SK-N-SH (cell line): ENCODE data around the gene RGS7.

Experiments
- EP300 ChIP-seq, 2 experiments: IDR thresholded peaks; 2 replicates each; pipeline versions ENCODE4 v1.4.0 to v1.6.1; 2012; ENCODE audit warnings: borderline replicate concordance in 1 of 2, low read depth in 1 of 2, low read length in 1 of 2
- JUND ChIP-seq: IDR thresholded peaks from 2 replicates; pipeline ENCODE4 v1.4.0; 2012
- TF ChIP-seq, protein P1 (sequence below): fragments of 150-350 bp; IDR thresholded peaks from 2 replicates; pipeline ENCODE4 v1.6.1; 2017; ENCODE audit warnings: antibody characterized with exemption, low read length, low read depth, borderline replicate concordance
- TF ChIP-seq, protein P2 (sequence below): fragments of 150-350 bp; IDR thresholded peaks from 2 replicates; pipeline ENCODE4 v1.6.1; 2016; ENCODE audit warnings: mild to moderate bottlenecking, low read depth, low read length
- TF ChIP-seq, protein P3 (sequence below): fragments of 200-600 bp; sonication (generic); IDR thresholded peaks from 2 replicates; pipeline ENCODE4 v1.6.1; 2017; ENCODE audit warnings: antibody characterized with exemption, mild to moderate bottlenecking, moderate library complexity
- TF ChIP-seq, protein P4 (sequence below): IDR thresholded peaks from 2 replicates; pipeline ENCODE4; 2012

DNA sequence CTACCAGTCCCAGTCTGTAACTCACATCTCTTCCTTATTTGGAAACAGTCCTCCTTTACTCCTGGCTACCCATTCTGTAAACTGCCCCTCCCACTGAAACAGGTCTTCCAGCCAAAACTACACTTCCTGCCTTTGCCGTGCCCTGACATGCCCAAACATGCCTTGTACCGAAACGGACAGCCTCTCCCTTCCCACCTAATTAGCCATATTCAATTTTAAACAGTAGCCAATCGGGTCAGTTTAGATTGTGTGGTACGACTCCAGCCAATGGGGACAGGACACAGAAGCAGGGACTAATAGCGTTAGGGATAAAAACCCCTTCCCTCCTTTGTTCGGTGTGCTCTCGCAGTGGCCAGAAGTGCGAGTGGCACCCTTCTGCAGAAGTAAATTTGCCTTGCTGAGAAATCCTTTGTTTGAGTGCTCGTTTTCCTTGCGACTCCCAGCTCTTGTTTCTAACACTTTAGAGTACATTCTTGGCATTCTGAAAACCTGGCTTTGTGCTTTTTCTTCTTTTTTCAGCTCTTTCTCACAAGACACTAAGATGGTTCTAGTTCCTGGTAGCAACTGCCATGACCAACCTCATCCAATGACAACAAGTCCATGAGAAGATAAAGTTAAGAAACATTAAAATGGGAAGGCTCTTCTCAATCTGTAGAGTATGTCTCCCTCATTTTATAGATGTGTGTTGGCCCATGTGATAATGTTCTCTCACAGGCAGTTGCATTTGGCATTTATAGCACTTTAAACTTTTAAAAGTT lies 419.9 kb downstream of the RGS7 start:
- TF ChIP-seq, protein P1, sequence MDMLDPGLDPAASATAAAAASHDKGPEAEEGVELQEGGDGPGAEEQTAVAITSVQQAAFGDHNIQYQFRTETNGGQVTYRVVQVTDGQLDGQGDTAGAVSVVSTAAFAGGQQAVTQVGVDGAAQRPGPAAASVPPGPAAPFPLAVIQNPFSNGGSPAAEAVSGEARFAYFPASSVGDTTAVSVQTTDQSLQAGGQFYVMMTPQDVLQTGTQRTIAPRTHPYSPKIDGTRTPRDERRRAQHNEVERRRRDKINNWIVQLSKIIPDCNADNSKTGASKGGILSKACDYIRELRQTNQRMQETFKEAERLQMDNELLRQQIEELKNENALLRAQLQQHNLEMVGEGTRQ = no peak
- TF ChIP-seq, protein P2, sequence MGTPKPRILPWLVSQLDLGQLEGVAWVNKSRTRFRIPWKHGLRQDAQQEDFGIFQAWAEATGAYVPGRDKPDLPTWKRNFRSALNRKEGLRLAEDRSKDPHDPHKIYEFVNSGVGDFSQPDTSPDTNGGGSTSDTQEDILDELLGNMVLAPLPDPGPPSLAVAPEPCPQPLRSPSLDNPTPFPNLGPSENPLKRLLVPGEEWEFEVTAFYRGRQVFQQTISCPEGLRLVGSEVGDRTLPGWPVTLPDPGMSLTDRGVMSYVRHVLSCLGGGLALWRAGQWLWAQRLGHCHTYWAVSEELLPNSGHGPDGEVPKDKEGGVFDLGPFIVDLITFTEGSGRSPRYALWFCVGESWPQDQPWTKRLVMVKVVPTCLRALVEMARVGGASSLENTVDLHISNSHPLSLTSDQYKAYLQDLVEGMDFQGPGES = no peak
- TF ChIP-seq, protein P3, sequence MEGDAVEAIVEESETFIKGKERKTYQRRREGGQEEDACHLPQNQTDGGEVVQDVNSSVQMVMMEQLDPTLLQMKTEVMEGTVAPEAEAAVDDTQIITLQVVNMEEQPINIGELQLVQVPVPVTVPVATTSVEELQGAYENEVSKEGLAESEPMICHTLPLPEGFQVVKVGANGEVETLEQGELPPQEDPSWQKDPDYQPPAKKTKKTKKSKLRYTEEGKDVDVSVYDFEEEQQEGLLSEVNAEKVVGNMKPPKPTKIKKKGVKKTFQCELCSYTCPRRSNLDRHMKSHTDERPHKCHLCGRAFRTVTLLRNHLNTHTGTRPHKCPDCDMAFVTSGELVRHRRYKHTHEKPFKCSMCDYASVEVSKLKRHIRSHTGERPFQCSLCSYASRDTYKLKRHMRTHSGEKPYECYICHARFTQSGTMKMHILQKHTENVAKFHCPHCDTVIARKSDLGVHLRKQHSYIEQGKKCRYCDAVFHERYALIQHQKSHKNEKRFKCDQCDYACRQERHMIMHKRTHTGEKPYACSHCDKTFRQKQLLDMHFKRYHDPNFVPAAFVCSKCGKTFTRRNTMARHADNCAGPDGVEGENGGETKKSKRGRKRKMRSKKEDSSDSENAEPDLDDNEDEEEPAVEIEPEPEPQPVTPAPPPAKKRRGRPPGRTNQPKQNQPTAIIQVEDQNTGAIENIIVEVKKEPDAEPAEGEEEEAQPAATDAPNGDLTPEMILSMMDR = no peak
- no peak for TF ChIP-seq JUND
- TF ChIP-seq, protein P4, sequence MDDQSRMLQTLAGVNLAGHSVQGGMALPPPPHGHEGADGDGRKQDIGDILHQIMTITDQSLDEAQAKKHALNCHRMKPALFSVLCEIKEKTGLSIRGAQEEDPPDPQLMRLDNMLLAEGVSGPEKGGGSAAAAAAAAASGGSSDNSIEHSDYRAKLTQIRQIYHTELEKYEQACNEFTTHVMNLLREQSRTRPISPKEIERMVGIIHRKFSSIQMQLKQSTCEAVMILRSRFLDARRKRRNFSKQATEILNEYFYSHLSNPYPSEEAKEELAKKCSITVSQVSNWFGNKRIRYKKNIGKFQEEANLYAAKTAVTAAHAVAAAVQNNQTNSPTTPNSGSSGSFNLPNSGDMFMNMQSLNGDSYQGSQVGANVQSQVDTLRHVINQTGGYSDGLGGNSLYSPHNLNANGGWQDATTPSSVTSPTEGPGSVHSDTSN = no peak
- TF ChIP-seq EP300 (IDR thresholded peaks at IDR 0.05; ENCODE audit: borderline replicate concordance in 1 of 2, low read depth in 1 of 2, low read length in 1 of 2) = no peak
